Kidney epithelial cell (primary cell): ENCODE results near the gene B4GALNT2. TPM values are rescaled to one million over a fixed set of nuclear protein-coding genes. Genes with fewer than 3 reads are reported as not detected.

Experiments used
- DNase-seq: peaks from one replicate; pipeline ENCODE4 v3.0.0-alpha.2; 2010; ENCODE audit warnings: low read depth
- H3K27me3 ChIP-seq: 2 replicates; pipeline ENCODE4 v1.6.0; 2011; ENCODE audit warnings: low read length; ENCODE audit not compliant: control insufficient read depth, insufficient read depth
- H3K36me3 ChIP-seq: 2 replicates; pipeline ENCODE4 v1.5.1; 2011; ENCODE audit warnings: low read length; ENCODE audit not compliant: control insufficient read depth, insufficient read depth
- H3K4me3 ChIP-seq: 2 replicates; pipeline ENCODE4 v1.5.1; 2011; ENCODE audit warnings: low read depth, mild to moderate bottlenecking, control low read depth, low read length
- total RNA-seq: library from RNA; depleted of rRNA; stranded (reverse); fragments of >200 nt; gene quantifications from 2 replicates; pipeline ENCODE4 v1.2.3, GENCODE V29; 2015
- TF ChIP-seq, protein P1 (sequence below): IDR thresholded peaks from 2 replicates; pipeline ENCODE4 v1.5.1; 2011; ENCODE audit warnings: mild to moderate bottlenecking, moderate library complexity, low read length, control low read depth, inconsistent platforms; ENCODE audit not compliant: insufficient read depth, poor library complexity, severe bottlenecking

B4GALNT2 gene
- total RNA-seq, 1 donor from 2014 or later: 0.50 TPM

DNA sequence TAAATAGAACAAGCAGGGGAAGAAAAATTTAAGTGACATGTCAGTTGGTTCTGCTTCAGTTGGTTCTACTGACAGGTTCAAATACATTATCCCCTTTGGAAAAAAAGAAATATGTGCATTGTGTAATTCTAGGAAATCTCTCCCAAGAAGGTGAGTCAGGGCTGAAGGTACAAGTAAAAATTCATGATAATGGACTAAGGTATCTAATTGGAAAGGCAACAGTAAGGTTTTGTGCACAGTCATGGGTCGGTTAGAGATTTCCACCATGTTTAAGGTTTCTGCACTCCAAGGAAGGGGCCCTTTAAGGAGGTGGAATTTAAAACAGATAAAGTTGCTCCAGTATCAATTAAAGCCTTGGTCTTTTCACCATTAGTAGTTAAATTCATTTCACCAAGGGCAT, 17.9 kb upstream of the B4GALNT2 start:
- TF ChIP-seq, protein P1, sequence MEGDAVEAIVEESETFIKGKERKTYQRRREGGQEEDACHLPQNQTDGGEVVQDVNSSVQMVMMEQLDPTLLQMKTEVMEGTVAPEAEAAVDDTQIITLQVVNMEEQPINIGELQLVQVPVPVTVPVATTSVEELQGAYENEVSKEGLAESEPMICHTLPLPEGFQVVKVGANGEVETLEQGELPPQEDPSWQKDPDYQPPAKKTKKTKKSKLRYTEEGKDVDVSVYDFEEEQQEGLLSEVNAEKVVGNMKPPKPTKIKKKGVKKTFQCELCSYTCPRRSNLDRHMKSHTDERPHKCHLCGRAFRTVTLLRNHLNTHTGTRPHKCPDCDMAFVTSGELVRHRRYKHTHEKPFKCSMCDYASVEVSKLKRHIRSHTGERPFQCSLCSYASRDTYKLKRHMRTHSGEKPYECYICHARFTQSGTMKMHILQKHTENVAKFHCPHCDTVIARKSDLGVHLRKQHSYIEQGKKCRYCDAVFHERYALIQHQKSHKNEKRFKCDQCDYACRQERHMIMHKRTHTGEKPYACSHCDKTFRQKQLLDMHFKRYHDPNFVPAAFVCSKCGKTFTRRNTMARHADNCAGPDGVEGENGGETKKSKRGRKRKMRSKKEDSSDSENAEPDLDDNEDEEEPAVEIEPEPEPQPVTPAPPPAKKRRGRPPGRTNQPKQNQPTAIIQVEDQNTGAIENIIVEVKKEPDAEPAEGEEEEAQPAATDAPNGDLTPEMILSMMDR: no peak
- DNase-seq: no peak

DNA sequence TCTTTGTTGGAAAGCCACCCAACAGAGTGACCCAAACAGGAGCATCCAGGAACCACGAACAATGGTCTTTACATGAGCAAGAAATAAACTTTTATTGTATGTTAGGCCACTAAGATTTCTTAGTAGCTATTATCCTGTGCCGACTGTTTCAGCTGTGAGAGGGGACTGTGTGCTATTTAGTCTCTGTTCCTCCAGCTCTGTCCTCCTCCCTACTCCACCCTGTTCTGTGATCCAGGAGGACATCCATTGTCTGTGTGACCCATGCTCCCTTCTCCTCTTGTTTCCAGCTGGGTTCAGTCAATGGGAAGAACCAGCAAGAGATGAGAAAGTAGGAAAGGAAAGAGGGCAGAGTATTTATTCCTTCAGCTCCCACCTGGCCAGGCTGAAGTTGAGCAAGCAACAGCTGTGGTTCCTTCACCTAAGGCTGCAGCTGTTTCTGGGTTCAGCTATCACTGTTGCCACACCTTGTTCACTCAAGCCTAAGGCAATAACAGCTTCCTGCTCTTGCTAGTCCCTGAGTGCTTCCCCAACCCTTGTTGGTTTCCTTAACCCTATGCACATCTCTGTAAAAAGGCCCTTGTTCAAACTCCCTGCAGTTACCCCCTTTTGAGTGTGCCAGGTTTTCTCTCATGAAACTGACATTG, 14.9 kb upstream of the B4GALNT2 start:
- no peaks in the 10 kb centered on the region for H3K36me3 ChIP-seq
- peaks cover 2% of the 10 kb centered on the region for H3K27me3 ChIP-seq
- no peak for DNase-seq
- TF ChIP-seq, protein P1: no peak
- no peak overlapping the region for H3K4me3 ChIP-seq

More for the DNA sequence above, 17.9 kb upstream of the B4GALNT2 start:
- Histone ChIP-seq H3K36me3 (no peaks in the 10 kb centered on the region), H3K27me3 (peaks cover 2% of the 10 kb centered on the region), H3K4me3 (no peak overlapping the region)

DNA sequence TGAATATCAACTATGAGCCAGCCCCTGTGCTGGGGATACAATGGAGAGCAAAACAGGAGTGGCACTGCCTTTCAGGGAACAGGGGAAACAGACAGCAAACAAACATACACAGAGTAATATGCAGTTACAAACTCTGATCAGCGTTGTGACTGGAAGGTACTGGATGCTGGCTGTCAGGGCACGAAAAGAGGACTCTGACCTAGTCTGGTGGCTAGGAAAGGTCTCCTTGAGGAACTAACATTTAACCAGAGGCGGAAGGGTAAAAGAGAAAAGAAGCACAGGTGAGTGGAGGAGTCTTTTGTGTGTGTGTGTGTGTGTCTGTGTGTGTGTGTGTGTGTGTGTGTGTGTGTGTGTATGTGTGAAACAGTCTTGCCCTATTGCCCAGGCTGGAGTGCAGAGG, 12.4 kb upstream of the B4GALNT2 start:
- no peak for DNase-seq
- TF ChIP-seq, protein P1: no peak
- Histone ChIP-seq H3K27me3 (peaks cover 2% of the 10 kb centered on the region), H3K36me3 (no peaks in the 10 kb centered on the region), H3K4me3 (no peak overlapping the region)

DNA sequence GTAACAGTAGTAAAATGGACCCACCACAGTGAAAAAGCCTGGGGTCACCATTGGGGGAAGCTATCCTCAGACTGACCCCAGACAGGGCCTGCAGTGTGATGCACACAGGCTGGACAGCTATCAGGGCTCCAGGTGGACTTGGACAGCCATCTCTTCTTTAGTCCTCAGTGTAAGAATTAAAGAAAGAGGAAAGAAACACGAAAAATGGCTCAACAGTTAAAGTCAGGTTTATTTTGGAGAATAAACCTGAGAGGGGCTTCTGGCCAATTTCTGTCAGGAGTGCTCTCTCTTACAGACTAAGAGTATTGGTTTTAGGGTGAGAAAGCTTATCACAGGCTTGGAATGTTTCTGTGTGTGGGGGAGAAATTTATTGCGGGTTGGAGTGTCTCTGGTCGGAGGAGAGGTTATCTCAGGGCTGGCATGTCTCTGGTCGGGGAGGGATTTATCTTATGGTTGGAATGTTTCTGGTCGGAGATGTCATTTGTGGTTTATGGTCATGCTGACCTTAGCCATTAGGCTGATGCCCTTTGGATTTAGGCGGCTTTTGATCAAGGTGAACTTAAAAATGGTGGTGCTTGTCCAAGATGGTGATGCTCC, 10.8 kb upstream of the B4GALNT2 start:
- H3K4me3 ChIP-seq: no peak overlapping the region
- peaks cover 2% of the 10 kb centered on the region for H3K27me3 ChIP-seq
- TF ChIP-seq, protein P1: no peak
- DNase-seq: no peak
- no peaks in the 10 kb centered on the region for H3K36me3 ChIP-seq

DNA sequence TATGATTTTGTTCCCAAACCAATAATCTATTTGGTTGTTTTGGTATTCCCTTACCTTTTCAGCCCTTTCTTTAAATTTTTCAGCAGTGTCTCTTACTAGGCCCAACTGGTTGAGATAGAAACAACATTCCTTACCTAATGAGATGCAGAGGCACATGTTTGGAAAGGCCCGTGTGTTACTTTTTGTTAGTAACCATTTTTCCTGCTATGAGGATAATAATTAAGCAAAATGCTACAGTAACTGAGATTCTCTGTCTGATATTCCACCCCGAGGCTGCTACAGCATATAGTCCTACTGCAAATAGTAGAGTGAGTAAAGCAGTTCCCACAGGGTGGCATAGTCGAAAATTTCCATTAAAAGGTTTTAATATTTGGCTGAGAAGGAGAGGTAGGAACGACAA, 10.0 kb upstream of the B4GALNT2 start:
- TF ChIP-seq, protein P1: no peak
- Histone ChIP-seq H3K36me3 (no peaks in the 10 kb centered on the region), H3K4me3 (no peak overlapping the region), H3K27me3 (no peaks in the 10 kb centered on the region)
- no peak for DNase-seq

DNA sequence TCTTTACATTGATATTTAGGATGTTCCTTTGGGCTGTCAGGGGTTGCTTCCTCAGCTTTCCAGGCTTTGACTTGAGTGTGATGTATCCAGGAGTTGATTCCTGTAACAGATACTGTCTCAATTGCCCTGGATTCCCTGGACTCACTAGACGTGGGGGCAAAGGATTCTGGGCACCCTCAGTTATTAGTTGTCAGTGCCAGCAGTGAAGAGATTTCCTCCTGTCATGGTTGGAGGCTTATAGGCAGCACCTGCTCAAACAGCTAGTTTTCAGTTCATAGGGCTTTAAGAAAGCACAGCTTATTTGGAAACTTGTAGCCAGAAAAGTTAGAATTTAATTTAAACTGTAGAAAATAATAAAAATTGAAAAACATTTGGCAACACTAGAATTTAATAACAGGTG, 9.5 kb upstream of the B4GALNT2 start:
- Histone ChIP-seq H3K36me3 (no peaks in the 10 kb centered on the region), H3K27me3 (no peaks in the 10 kb centered on the region), H3K4me3 (no peak overlapping the region)
- DNase-seq: no peak
- TF ChIP-seq, protein P1: no peak
